ENCODE data around the gene VMP1.

Gene VMP1

GRCh38 chr17:59814685-59815084 lies 107.2 kb downstream of the VMP1 start:
- no peak for TF ChIP-seq CTCF (IDR thresholded peaks at IDR 0.05; ENCODE audit: insufficient read depth, low read length, missing control alignments)
- DNase-seq (ENCODE audit: low read depth, low spot score) = no peak
- POLR2A ChIA-PET = interaction anchor here (0.7 kb wide), 1 partner anchor 23 kb away, joined by 3 read pairs; no protein-coding TSS in a partner anchor
- CTCF ChIA-PET = no interaction called here
- no peak overlapping the region for H3K4me3 ChIP-seq (ENCODE audit: low read depth, low read length)

- no peak for TF ChIP-seq CTCF (IDR thresholded peaks at IDR 0.05; ENCODE audit: insufficient read depth, low read length, missing control alignments)
- no peak overlapping the region for H3K4me3 ChIP-seq (ENCODE audit: low read depth, low read length)
- ChIA-PET CTCF (interaction anchor here (1.1 kb wide), 2 partner anchors 61 to 63 kb away, joined by 3 to 4 read pairs; no protein-coding TSS in a partner anchor), POLR2A (no interaction called here)
- no peak for DNase-seq (ENCODE audit: low read depth, low spot score)
Observed at GRCh38 chr17:59815965-59816364, 108.5 kb downstream of the VMP1 start.

DNA sequence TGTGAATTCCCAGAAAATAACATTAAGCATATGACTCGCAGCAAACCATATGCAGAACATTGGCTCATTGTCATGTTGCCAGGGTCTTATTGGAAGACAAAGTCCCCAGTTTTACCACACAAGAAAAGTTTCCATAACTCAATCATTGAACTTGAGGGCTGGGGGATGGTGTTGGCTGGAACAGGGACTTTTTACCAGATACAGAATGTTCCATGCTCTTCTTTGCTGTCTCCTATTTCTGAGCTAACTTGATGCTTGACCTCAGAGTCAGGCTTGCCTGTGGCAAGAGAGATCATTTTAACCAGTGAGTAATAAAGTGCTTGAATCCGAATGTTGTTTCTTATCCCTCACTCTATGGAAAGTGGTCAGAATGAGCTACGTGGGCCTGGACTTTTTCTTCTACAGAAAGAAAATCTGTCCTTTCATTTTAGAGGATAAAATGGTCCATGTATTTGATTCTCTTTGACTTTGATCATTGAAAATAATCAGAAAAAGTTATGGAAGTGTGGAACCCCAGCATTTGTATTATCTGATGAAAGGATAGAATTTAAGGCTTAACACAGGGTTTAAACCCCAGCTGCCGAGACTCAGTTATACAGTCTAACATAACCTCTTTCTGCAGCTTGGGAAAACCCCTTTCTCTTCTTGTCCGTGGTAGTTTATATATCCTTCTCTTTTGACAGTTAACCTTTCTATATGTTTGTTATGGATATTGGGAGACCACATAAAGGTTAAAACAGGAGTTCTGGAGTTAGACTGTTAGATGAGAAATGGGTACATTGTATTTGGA lies 118.3 kb downstream of the VMP1 start:
- TF ChIP-seq CTCF (IDR thresholded peaks at IDR 0.05; ENCODE audit: insufficient read depth, low read length, missing control alignments) = no peak
- ChIA-PET POLR2A (interaction anchor here (0.7 to 1.0 kb wide), 3 partner anchors 12 to 39 kb away, joined by 3 to 14 read pairs (median 3); no protein-coding TSS in a partner anchor), CTCF (interaction anchor here (1.3 to 1.5 kb wide), 2 partner anchors 18 to 34 kb away, joined by 3 to 4 read pairs; no protein-coding TSS in a partner anchor)
- H3K4me3 ChIP-seq (ENCODE audit: low read depth, low read length) = no peak overlapping the region
- no peak for DNase-seq (ENCODE audit: low read depth, low spot score)

DNA sequence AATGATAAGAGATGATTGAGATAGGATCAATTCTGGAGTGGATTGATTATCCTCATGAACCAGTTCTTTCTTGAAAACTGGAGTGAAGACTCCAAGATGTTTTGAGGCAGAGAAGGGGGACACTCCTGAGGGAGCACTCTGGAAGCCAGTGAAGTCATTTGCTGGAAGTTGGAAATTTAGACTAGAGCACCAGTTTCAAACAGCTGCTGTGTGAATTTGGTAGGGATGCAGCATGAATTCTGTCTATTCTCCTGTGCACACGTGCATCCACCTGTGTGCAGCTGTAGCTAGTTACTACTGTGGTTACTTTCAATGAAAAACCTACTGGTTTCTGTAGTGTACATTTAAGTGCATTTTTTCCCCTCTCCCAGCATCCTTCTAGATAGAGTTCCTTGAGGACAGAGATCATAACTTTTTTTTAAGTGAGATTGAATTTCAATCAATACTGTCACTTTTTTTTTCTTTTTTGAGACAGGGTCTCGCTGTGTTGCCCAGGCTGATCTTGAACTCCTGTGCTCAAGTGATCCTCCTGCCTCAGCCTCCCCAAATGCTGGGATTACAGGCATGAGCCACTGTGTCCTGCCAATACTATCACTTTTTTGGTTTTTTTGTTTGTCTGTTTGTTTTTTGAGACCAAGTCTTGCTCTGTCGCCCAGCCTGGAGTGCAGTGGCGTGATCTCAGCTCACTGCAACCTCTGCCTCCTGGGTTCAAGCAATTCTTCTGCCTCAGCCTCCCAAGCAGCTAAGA lies 119.4 kb downstream of the VMP1 start:
- ChIA-PET POLR2A (interaction anchor here (1.0 to 5.3 kb wide), 4 partner anchors 7 to 72 kb away, joined by 3 to 98 read pairs (median 6); no protein-coding TSS in a partner anchor), CTCF (interaction anchor here (0.9 to 1.3 kb wide), 2 partner anchors 75 to 79 kb away, joined by 3 to 4 read pairs; no protein-coding TSS in a partner anchor)
- DNase-seq (ENCODE audit: low read depth, low spot score) = no peak
- no peak overlapping the region for H3K4me3 ChIP-seq (ENCODE audit: low read depth, low read length)
- no peak for TF ChIP-seq CTCF (IDR thresholded peaks at IDR 0.05; ENCODE audit: insufficient read depth, low read length, missing control alignments)

GRCh38 chr17:59827721-59828477 lies 120.4 kb downstream of the VMP1 start:
- no peak overlapping the region for H3K4me3 ChIP-seq (ENCODE audit: low read depth, low read length)
- no peak for TF ChIP-seq CTCF (IDR thresholded peaks at IDR 0.05; ENCODE audit: insufficient read depth, low read length, missing control alignments)
- POLR2A ChIA-PET = interaction anchor here (0.6 to 5.3 kb wide), 4 partner anchors 8 to 73 kb away, joined by 4 to 98 read pairs (median 6); no protein-coding TSS in a partner anchor
- CTCF ChIA-PET = interaction anchor here (0.6 to 2.3 kb wide), 5 partner anchors 8 to 80 kb away, joined by 3 to 8 read pairs (median 3); no protein-coding TSS in a partner anchor
- DNase-seq (ENCODE audit: low read depth, low spot score) = no peak

All from AG04449 (cell line).